HCT116 (cell line): Measurements from ENCODE around the gene TBC1D14.

ENCODE experiments used
- ATF3 ChIP-seq: IDR thresholded peaks from 2 replicates; pipeline ENCODE4 v1.6.1; 2012
- CEBPB ChIP-seq: IDR thresholded peaks from 2 replicates; pipeline ENCODE4 v1.6.1; 2012; ENCODE audit warnings: low read depth
- CTCF ChIP-seq, 3 experiments: fragments of 200-600 bp in 1 of 3; sonication (generic) in 1 of 3; IDR thresholded peaks in 2 of 3; conservative IDR thresholded peaks in 1 of 3; 2 replicates each; pipeline ENCODE4 v1.5.1; 2012 to 2017; ENCODE audit warnings: low read depth in 2 of 3, low read length in 2 of 3, antibody characterized with exemption in 1 of 3, borderline replicate concordance in 1 of 3, control low read depth in 1 of 3, mild to moderate bottlenecking in 1 of 3, mixed read lengths in 1 of 3, mixed run types in 1 of 3, moderate library complexity in 1 of 3; ENCODE audit not compliant: insufficient read depth in 1 of 3
- EZH2 ChIP-seq: fragments of 200-600 bp; sonication (generic); IDR thresholded peaks from 2 replicates; pipeline ENCODE4 v1.6.1; 2017; ENCODE audit warnings: antibody characterized with exemption, mixed run types
- EZH2phosphoT487 ChIP-seq: fragments of 200-600 bp; IDR thresholded peaks from 2 replicates; pipeline ENCODE4 v1.6.1; 2018; ENCODE audit warnings: antibody characterized with exemption, borderline replicate concordance
- MAX ChIP-seq: IDR thresholded peaks from 2 replicates; pipeline ENCODE4 v1.6.1; 2012
- POLR2A ChIP-seq: IDR thresholded peaks from 2 replicates; pipeline ENCODE4 v1.7.0; 2011; ENCODE audit warnings: borderline replicate concordance; ENCODE audit not compliant: insufficient read depth, insufficient read length; ENCODE audit errors: extremely low read depth
- REST ChIP-seq: IDR thresholded peaks from 2 replicates; pipeline ENCODE4 v1.6.1; 2012; ENCODE audit warnings: low read depth
- SP1 ChIP-seq: IDR thresholded peaks from 2 replicates; pipeline ENCODE4 v1.6.1; 2012; ENCODE audit warnings: low read depth
- TCF7L2 ChIP-seq: IDR thresholded peaks from 2 replicates; pipeline ENCODE4 v1.7.0; 2011; ENCODE audit warnings: borderline replicate concordance, inconsistent platforms; ENCODE audit not compliant: insufficient read depth, insufficient read length; ENCODE audit errors: extremely low read depth

- TF ChIP-seq CTCF (IDR thresholded peaks at IDR 0.05 in 2 of 3, conservative IDR thresholded peaks at IDR 0.05 in 1 of 3; ENCODE audit: borderline replicate concordance in 1 of 3, insufficient read depth in 1 of 3, low read depth in 2 of 3, low read length in 2 of 3) (no peak), POLR2A (no peak), REST (no peak), EZH2 (no peak), MAX (no peak), CEBPB (no peak), SP1 (no peak), EZH2phosphoT487 (no peak), ATF3 (no peak), TCF7L2 (no peak)
Observed at GRCh38 chr4:6964858-6965257, 55.2 kb downstream of the TBC1D14 start.
